Measurements from ENCODE around the gene DCTN1. TPM values are rescaled to one million over a fixed set of nuclear protein-coding genes. Genes with fewer than 3 reads are reported as not detected.

Gene DCTN1
- total RNA-seq, 4 donors from 2014 or later = 109 to 134 (median 122) TPM

DNA sequence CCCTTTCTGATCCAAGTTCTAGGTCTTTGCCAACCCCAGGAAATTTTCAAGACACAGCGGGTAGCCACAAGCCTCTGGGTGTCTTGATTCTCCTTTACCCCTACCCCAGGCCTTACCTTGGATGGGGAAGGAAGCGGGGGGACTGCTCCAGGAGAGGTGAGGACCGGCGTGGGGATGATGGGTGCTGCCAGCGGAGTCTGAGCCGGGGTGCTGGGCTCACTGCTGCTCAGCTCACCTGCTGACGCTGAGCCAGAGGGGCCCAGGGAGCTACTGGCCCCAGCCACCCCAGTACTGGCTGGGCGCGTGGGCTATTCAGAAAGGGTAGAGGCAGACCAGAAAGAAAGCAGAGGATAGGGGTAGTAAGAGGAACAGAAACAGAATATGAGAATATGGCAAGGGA lies 8.7 kb downstream of the DCTN1 start:
- Histone ChIP-seq H3K9me3 (no peaks in the 10 kb centered on the region), H3K4me3 (no peak overlapping the region), H3K27ac (no peak overlapping the region), H3K36me3 (peaks cover 0 to 46% (median 22%) of the 10 kb centered on the region in 4 donors), H3K27me3 (no peaks in the 10 kb centered on the region), H3K4me1 (peaks cover 0 to 16% (median 10%) of the 10 kb centered on the region in 4 donors)
- intact Hi-C loops (cut with DNase I; ENCODE audit: low total_unique reads) = no loop called here
- TF ChIP-seq, protein P1, sequence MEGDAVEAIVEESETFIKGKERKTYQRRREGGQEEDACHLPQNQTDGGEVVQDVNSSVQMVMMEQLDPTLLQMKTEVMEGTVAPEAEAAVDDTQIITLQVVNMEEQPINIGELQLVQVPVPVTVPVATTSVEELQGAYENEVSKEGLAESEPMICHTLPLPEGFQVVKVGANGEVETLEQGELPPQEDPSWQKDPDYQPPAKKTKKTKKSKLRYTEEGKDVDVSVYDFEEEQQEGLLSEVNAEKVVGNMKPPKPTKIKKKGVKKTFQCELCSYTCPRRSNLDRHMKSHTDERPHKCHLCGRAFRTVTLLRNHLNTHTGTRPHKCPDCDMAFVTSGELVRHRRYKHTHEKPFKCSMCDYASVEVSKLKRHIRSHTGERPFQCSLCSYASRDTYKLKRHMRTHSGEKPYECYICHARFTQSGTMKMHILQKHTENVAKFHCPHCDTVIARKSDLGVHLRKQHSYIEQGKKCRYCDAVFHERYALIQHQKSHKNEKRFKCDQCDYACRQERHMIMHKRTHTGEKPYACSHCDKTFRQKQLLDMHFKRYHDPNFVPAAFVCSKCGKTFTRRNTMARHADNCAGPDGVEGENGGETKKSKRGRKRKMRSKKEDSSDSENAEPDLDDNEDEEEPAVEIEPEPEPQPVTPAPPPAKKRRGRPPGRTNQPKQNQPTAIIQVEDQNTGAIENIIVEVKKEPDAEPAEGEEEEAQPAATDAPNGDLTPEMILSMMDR (IDR thresholded peaks at IDR 0.05) = no peak
- in situ Hi-C loops (cut with MboI; ENCODE audit: low pct_ligation_motif_present in 1 of 4, low pct_unique_long_range_greater_than_20kb in 1 of 4, low sequenced_read_pairs in 3 of 4) = no loop called here
- no peak for DNase-seq
- WGBS, 2 donors (ENCODE audit: low coverage in 1 of 2) = 98% methylated on average over 9 of the region's 9 CpGs; no CpG with 5 or more reads in 1 of the 2 donors

DNA sequence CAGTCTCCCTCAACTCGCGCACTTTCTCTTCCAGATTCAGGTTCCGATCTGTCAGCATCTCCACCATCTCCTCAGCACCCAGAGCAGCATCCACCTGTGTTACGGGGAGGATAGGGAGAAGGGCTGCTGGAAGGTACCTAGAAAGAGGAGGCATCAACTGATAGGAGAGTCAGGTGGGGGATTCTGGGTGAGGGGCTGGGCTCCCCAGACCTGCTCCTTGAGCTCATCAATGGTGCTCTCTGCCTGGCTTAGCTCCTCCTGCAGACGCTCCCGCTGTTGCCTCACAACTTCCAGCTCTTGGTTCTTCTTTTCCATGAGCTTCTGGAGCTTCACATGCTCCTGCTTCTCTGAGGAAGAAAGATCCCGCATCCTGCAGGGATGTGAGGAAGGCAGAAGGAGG lies 10.1 kb downstream of the DCTN1 start:
- intact Hi-C loops (cut with DNase I; ENCODE audit: low total_unique reads) (no loop called here), in situ Hi-C loops (cut with MboI; ENCODE audit: low pct_ligation_motif_present in 1 of 4, low pct_unique_long_range_greater_than_20kb in 1 of 4, low sequenced_read_pairs in 3 of 4) (no loop called here)
- Histone ChIP-seq H3K36me3 (peaks cover 0 to 60% (median 29%) of the 10 kb centered on the region in 4 donors), H3K4me1 (peaks cover 0 to 16% (median 10%) of the 10 kb centered on the region in 4 donors), H3K27me3 (no peaks in the 10 kb centered on the region), H3K4me3 (no peak overlapping the region), H3K27ac (no peak overlapping the region), H3K9me3 (no peaks in the 10 kb centered on the region)
- no peak for DNase-seq
- WGBS, 2 donors (ENCODE audit: low coverage in 1 of 2) = 97 to 100% methylated on average over 4 to 7 of the region's 7 CpGs
- TF ChIP-seq, protein P1 (IDR thresholded peaks at IDR 0.05) = no peak
- no peak for TF ChIP-seq EP300 (IDR thresholded peaks at IDR 0.05; ENCODE audit: low read depth)
- no peak for TF ChIP-seq POLR2AphosphoS5 (IDR thresholded peaks at IDR 0.05)
- TF ChIP-seq POLR2A (IDR thresholded peaks at IDR 0.05) = no peak

DNA sequence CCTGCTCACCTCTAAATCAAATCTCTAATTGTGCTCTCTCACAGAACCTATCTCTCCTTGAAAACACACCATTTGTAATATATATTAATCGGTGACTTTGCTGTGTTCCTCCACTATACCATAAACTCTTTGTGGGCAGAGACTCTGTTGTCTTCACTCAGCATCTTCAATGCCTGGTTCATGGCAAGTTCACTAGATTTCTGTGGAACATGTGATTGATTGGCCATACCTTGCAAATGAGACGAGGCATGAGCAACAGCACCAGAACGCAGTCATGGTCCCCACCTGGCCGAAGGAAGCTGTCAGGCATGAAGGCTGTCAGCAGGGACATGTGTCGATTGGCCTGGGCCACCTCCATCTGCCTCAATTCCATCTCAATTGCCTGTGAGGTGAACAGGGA lies 11.6 kb downstream of the DCTN1 start:
- H3K27me3 ChIP-seq = no peaks in the 10 kb centered on the region
- TF ChIP-seq, protein P1 (IDR thresholded peaks at IDR 0.05) = no peak
- TF ChIP-seq EP300 (IDR thresholded peaks at IDR 0.05; ENCODE audit: low read depth) (no peak), POLR2A (IDR thresholded peaks at IDR 0.05) (no peak), POLR2AphosphoS5 (IDR thresholded peaks at IDR 0.05) (no peak)
- DNase-seq = no peak
- WGBS, 2 donors (ENCODE audit: low coverage in 1 of 2) = 95% methylated on average over 5 of the region's 5 CpGs; no CpG with 5 or more reads in 1 of the 2 donors
- no peak overlapping the region for H3K27ac ChIP-seq
- no peak overlapping the region for H3K4me3 ChIP-seq
- H3K9me3 ChIP-seq = no peaks in the 10 kb centered on the region
- in situ Hi-C loops (cut with MboI; ENCODE audit: low pct_ligation_motif_present in 1 of 4, low pct_unique_long_range_greater_than_20kb in 1 of 4, low sequenced_read_pairs in 3 of 4) (no loop called here), intact Hi-C loops (cut with DNase I; ENCODE audit: low total_unique reads) (no loop called here)
- peaks cover 0 to 7% (median 4%) of the 10 kb centered on the region in 4 donors for H3K4me1 ChIP-seq
- H3K36me3 ChIP-seq = peaks cover 0 to 72% (median 35%) of the 10 kb centered on the region in 4 donors

DNA sequence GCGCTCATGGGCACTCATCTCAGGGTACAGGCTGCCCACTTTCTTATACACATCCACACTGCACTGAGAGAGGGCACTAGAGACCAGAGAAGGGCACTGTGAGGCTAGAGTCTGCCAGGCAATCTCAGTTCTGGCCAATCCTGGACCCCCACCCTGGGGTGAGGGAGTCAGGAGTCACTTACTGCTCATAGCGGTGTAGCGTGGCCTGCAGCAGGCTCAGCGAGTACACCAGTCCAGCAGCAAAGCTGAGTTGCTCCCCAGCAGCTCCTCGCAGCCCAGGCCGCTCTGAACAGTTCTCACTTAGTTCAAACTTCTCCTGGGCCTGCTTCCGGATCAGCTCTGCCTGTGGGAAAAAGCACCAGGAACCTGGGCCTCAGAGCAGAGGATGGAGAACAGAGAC lies 12.3 kb downstream of the DCTN1 start:
- Histone ChIP-seq H3K4me3 (no peak overlapping the region), H3K27me3 (no peaks in the 10 kb centered on the region), H3K36me3 (peaks cover 0 to 79% (median 39%) of the 10 kb centered on the region in 4 donors), H3K4me1 (no peaks in the 10 kb centered on the region), H3K27ac (no peak overlapping the region), H3K9me3 (no peaks in the 10 kb centered on the region)
- intact Hi-C loops (cut with DNase I; ENCODE audit: low total_unique reads) (no loop called here), in situ Hi-C loops (cut with MboI; ENCODE audit: low pct_ligation_motif_present in 1 of 4, low pct_unique_long_range_greater_than_20kb in 1 of 4, low sequenced_read_pairs in 3 of 4) (no loop called here)
- WGBS, 2 donors (ENCODE audit: low coverage in 1 of 2) = 98% methylated on average over 7 of the region's 7 CpGs; no CpG with 5 or more reads in 1 of the 2 donors
- DNase-seq = no peak
- TF ChIP-seq POLR2A (IDR thresholded peaks at IDR 0.05) = no peak

DNA sequence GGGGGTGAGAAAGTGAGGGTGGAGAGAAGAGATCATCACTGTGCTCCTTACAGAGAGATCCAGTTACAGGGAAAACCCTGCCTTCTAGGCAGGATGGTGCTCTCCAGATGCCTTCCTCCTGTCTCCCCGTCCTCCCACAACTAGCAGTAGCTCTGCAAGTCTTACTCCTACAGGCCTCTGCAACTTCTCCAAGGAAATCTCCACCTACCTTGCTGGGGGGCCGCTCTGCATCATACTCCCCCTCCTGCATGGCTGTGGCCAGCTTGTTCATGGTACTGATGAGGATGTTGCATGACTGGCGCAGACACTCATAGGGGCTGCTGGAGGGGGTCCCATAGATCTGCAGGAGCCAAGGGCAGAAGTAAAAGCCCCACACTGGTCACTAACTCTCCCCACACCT lies 14.1 kb downstream of the DCTN1 start:
- no peak for DNase-seq
- Histone ChIP-seq H3K4me1 (no peaks in the 10 kb centered on the region), H3K27ac (no peak overlapping the region), H3K36me3 (peaks cover 0 to 94% (median 45%) of the 10 kb centered on the region in 4 donors), H3K9me3 (no peaks in the 10 kb centered on the region), H3K27me3 (no peaks in the 10 kb centered on the region), H3K4me3 (no peak overlapping the region)
- in situ Hi-C loops (cut with MboI; ENCODE audit: low pct_ligation_motif_present in 1 of 4, low pct_unique_long_range_greater_than_20kb in 1 of 4, low sequenced_read_pairs in 3 of 4) (no loop called here), intact Hi-C loops (cut with DNase I; ENCODE audit: low total_unique reads) (no loop called here)
- WGBS, 2 donors (ENCODE audit: low coverage in 1 of 2) = 97% methylated on average over 3 of the region's 3 CpGs; no CpG with 5 or more reads in 1 of the 2 donors
- no peak for TF ChIP-seq POLR2AphosphoS5 (IDR thresholded peaks at IDR 0.05)
- TF ChIP-seq POLR2A (IDR thresholded peaks at IDR 0.05) = no peak
- TF ChIP-seq, protein P1 (IDR thresholded peaks at IDR 0.05) = no peak
- no peak for TF ChIP-seq EP300 (IDR thresholded peaks at IDR 0.05; ENCODE audit: low read depth)
